Skeletal muscle tissue (tissue), 4 donors: ENCODE data around the gene PTPRR. TPM values are rescaled to one million over a fixed set of nuclear protein-coding genes. Genes with fewer than 3 reads are reported as not detected.
"Not testable (repeated sequence)": the region's sequence is repeated elsewhere in the genome, so short reads cannot be mapped to it uniquely, and the experiment has no call there.

Source experiments
- H3K27ac ChIP-seq: one replicate; pipeline ENCODE4 v1.7.0; 2013; ENCODE audit warnings: mild to moderate bottlenecking, low read depth, low read length, inconsistent platforms
- H3K27me3 ChIP-seq, 3 donors: one replicate each; pipeline ENCODE4 v1.7.0; 2013; ENCODE audit warnings: low read length in 3 of 3; ENCODE audit not compliant: control insufficient read depth in 3 of 3, insufficient read depth in 3 of 3
- H3K36me3 ChIP-seq, 3 donors: one replicate each; pipeline ENCODE4 v1.7.0; 2013; ENCODE audit warnings: low read length in 3 of 3; ENCODE audit not compliant: control insufficient read depth in 3 of 3, insufficient read depth in 3 of 3
- H3K4me1 ChIP-seq, 3 donors: one replicate each; pipeline ENCODE4 v1.7.0; 2013; ENCODE audit warnings: low read length in 3 of 3, mild to moderate bottlenecking in 3 of 3; ENCODE audit not compliant: control insufficient read depth in 3 of 3, insufficient read depth in 3 of 3
- H3K4me3 ChIP-seq, 3 donors: one replicate each; pipeline ENCODE4 v1.7.0; 2013; ENCODE audit warnings: low read length in 3 of 3
- H3K9ac ChIP-seq, 3 donors: one replicate each; pipeline ENCODE4 v1.7.0; 2013; ENCODE audit warnings: low read length in 3 of 3, mild to moderate bottlenecking in 3 of 3, moderate library complexity in 2 of 3, low read depth in 1 of 3
- H3K9me3 ChIP-seq, 3 donors: one replicate each; pipeline ENCODE4 v1.7.0; 2013; ENCODE audit warnings: low read length in 3 of 3; ENCODE audit not compliant: control insufficient read depth in 3 of 3
- total RNA-seq: library from RNA; depleted of rRNA; stranded (reverse); fragments of >200 nt; gene quantifications from one replicate; pipeline ENCODE4 v1.2.3, GENCODE V29; 2014
- donor health status: Osteomylitis.

The PTPRR gene
- total RNA-seq, 1 donor from 2014 or later, result 1.0 TPM

DNA sequence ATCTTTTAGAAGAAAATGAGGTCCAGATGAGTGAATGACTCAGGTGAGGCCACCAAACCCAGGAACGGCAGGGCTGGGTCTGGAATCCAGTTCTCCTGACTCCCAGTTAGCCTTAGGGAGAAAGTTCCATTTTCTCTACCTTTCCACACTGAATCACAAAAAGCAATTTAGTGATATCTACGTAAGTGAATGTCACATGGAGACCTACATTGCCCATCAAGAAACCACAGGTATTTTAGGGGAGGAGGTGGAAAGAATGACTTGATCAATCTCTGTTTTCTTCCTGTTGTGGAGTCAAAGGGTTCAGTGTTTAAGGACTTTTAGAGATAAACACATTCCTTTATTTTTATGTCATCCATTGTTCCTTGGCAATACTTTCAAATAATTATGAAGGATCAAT, 176.4 kb downstream of the PTPRR start:
- Histone ChIP-seq H3K36me3 (no peaks in the 10 kb centered on the region), H3K4me1 (no peaks in the 10 kb centered on the region), H3K27me3 (no peaks in the 10 kb centered on the region), H3K9me3 (no peaks in the 10 kb centered on the region), H3K4me3 (no peak overlapping the region), H3K27ac (no peak overlapping the region), H3K9ac (no peak overlapping the region)

DNA sequence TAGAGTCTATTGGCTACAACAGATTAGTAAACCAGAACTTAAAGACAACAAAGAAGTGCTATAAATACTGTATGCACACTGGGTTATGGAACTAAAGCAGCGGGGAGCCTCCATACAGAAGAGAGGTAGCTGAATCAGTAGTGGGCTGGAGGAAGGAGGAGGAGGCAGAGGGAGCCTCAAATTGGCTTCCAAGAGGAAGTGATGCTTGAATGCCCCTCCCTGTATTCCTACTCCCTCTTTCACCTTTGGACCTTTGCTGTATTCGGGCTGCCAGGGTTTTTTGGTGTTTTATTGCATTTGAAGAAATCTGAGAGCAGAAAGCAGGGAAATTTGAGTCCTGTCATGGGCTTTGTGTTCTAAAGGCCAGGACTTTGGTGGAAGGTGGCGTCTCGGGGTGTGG, 179.3 kb downstream of the PTPRR start:
- Histone ChIP-seq H3K9ac (no peak overlapping the region), H3K27ac (no peak overlapping the region), H3K9me3 (no peaks in the 10 kb centered on the region), H3K4me3 (no peak overlapping the region), H3K36me3 (no peaks in the 10 kb centered on the region), H3K4me1 (no peaks in the 10 kb centered on the region), H3K27me3 (no peaks in the 10 kb centered on the region)

- Histone ChIP-seq H3K4me3 (no peak overlapping the region), H3K9ac (no peak overlapping the region), H3K9me3 (no peaks in the 10 kb centered on the region), H3K36me3 (no peaks in the 10 kb centered on the region), H3K27me3 (no peaks in the 10 kb centered on the region), H3K4me1 (no peaks in the 10 kb centered on the region), H3K27ac (no peak overlapping the region)
Measured at GRCh38 chr12:70739756-70740155, 180.8 kb downstream of the PTPRR start.

GRCh38 chr12:70736351-70737133, 184.0 kb downstream of the PTPRR start:
- Histone ChIP-seq H3K9me3 (no peaks in the 10 kb centered on the region), H3K4me3 (no peak overlapping the region), H3K27me3 (peaks cover 0 to 5% (median 0%) of the 10 kb centered on the region in 3 donors), H3K27ac (no peak overlapping the region), H3K4me1 (no peaks in the 10 kb centered on the region), H3K9ac (no peak overlapping the region), H3K36me3 (no peaks in the 10 kb centered on the region)

DNA sequence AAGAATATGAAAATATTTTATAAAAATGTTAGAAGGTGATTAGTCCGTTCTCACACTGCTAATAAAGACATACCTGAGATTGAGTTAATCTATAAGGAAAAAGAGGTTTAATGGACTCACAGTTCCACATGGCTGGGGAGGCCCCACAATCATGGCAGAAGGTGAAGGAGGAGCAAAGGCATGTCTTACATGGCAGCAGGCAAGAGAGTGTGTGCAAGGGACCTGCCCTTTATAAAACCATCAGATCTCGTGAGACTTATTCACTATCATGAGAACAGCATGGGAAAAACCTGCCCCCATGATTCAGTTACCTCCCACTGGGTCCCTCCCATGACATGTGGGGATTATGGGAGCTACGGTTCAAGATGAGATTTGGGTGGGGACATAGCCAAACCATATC, 185.3 kb downstream of the PTPRR start:
- H3K9ac ChIP-seq, H3K36me3 ChIP-seq, H3K4me3 ChIP-seq, H3K27ac ChIP-seq, H3K27me3 ChIP-seq, H3K9me3 ChIP-seq, H3K4me1 ChIP-seq: not testable (repeated sequence)

DNA sequence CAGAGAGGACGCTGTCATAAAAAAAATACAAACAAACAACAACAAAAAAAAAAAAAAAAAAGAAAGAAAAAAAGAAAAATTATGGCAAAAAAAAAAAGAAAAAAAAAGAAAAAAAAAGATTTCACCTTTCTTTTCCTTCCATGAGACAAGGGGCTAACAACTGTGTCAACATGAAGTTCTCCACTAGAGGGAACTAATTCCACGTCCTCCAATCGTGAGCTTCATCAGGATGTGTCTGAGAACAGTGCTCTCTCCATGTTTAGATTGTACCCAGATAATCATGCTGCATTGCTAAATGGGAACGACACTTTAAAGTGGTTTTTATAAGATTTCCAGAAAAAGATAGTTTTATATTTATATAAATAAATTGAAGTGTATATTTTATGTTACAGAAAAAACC, 187.2 kb downstream of the PTPRR start:
- Histone ChIP-seq H3K9me3 (no peaks in the 10 kb centered on the region), H3K4me1 (no peaks in the 10 kb centered on the region), H3K4me3 (no peak overlapping the region), H3K27ac (no peak overlapping the region), H3K27me3 (peaks cover 0 to 5% (median 0%) of the 10 kb centered on the region in 3 donors), H3K9ac (no peak overlapping the region), H3K36me3 (no peaks in the 10 kb centered on the region)

DNA sequence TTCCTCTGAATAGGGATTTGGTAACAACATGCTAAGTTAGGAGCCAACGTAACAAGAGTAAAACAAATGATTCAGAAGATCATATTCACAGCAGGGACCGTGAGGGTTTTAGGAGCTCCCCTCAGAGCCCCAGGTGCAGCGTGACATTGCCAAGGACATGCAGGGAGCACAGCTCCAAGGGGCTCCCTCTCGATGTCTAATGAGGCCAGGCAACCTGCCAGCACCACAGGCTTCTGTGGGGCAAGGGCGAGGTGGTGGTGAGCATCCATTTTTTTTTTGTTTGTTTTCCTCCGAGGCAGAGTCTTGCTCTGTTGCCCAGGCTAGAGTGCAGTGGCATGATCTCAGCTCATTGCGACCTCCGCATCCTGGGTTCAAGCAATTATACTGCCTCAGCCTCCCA, 188.3 kb downstream of the PTPRR start:
- Histone ChIP-seq H3K4me3 (no peak overlapping the region), H3K27ac (no peak overlapping the region)

DNA sequence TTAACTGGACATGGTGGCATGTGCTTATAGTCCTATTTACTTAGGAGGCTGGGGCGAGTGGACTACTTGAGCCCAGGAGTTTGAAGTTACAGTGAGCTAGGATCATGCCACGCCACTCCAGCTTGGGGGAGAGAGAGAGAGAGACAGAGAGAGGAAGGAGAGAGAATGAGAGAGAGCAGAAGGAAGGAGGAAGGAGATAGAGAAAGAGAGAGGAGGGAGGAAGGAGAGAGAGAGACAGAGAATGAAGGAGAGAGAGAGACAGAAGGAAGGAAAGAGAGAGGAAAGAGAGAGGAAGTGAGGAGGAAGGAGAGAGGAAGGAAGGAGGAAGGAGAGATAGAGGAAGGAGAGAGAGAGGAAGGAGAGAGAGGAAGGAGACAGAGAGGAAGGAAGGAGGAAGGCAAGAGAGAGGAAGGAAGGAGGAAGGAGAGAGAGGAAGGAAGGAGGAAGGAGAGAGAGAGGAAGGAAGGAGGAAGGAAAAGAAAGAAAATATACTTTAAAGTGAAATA, 189.8 kb downstream of the PTPRR start:
- Histone ChIP-seq H3K4me3 (no peak overlapping the region), H3K27ac (no peak overlapping the region), H3K9me3 (no peaks in the 10 kb centered on the region), H3K36me3 (no peaks in the 10 kb centered on the region), H3K9ac (no peak overlapping the region), H3K27me3 (peaks cover 0 to 5% (median 0%) of the 10 kb centered on the region in 3 donors), H3K4me1 (no peaks in the 10 kb centered on the region)

More for the DNA sequence above, 188.3 kb downstream of the PTPRR start:
- no peaks in the 10 kb centered on the region for H3K36me3 ChIP-seq
- H3K27me3 ChIP-seq, result peaks cover 0 to 5% (median 0%) of the 10 kb centered on the region in 3 donors
- no peaks in the 10 kb centered on the region for H3K9me3 ChIP-seq
- no peak overlapping the region for H3K9ac ChIP-seq
- no peaks in the 10 kb centered on the region for H3K4me1 ChIP-seq

DNA sequence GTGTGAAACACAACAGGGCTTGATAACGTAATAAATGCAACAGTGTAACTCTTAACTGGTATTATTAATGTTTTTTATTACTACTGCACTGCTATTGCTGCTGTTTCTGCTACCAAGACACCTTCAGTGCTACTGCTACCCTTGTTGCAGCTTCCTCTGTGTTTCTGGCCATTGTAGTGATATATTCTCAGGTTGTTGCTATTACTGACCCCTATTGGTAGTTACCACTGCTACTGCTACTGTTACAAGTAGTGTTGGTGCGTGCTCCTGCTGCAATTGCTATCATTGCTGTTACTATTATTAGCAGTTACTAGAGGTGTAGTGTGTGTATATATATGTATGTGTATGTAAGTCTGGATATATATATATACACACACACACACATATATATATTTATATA, 196.1 kb downstream of the PTPRR start:
- Histone ChIP-seq H3K4me1 (no peaks in the 10 kb centered on the region), H3K27ac (no peak overlapping the region), H3K9me3 (no peaks in the 10 kb centered on the region), H3K9ac (no peak overlapping the region), H3K27me3 (no peaks in the 10 kb centered on the region), H3K4me3 (no peak overlapping the region), H3K36me3 (no peaks in the 10 kb centered on the region)

- Histone ChIP-seq H3K27me3 (no peaks in the 10 kb centered on the region), H3K4me3 (no peak overlapping the region), H3K4me1 (no peaks in the 10 kb centered on the region)
Measured at GRCh38 chr12:70722584-70723343, 197.8 kb downstream of the PTPRR start.

More at GRCh38 chr12:70722584-70723343, 197.8 kb downstream of the PTPRR start:
- no peak overlapping the region for H3K9ac ChIP-seq
- H3K9me3 ChIP-seq, result no peaks in the 10 kb centered on the region
- H3K27ac ChIP-seq, result peak overlapping the region; percentile 5
- H3K36me3 ChIP-seq, result no peaks in the 10 kb centered on the region
